ENCODE data around the gene EPB42. TPM values are rescaled to one million over a fixed set of nuclear protein-coding genes. Genes with fewer than 3 reads are reported as not detected.
A peak's percentile ranks its signal among the peaks of the same experiment; 100 is the strongest.

The EPB42 gene
- total and polyA plus RNA-seq, 2 donors (not counting 1 experiment from before 2014, with no cell fraction given), result not detected

GRCh38 chr15:43206054-43206453 lies 14.8 kb downstream of the EPB42 start:
- Histone ChIP-seq H3K4me2 (replicated peaks; ENCODE audit: low read depth, low read length, poor library complexity, severe bottlenecking) (no peak overlapping the region), H3K9ac (ENCODE audit: low read length) (no peak overlapping the region), H3K4me1 (ENCODE audit: control insufficient read depth in 2 of 2, insufficient read depth in 2 of 2, low read length in 2 of 2) (no peaks in the 10 kb centered on the region), H3K79me2 (ENCODE audit: control insufficient read depth, insufficient read depth, low read length) (no peaks in the 10 kb centered on the region), H2AFZ (ENCODE audit: insufficient read depth, low read depth, low read length, poor library complexity, severe bottlenecking) (no peak overlapping the region), H3K27me3 (replicated peaks in 1 of 4; ENCODE audit: control extremely low read depth in 1 of 4, control insufficient read depth in 3 of 4, insufficient read depth in 4 of 4, low read length in 3 of 4) (peaks cover 0 to 11% (median 2%) of the 10 kb centered on the region in 4 experiments), H3K27ac (ENCODE audit: low read length in 2 of 2) (no peak overlapping the region), H3K36me3 (replicated peaks in 1 of 2; ENCODE audit: control extremely low read depth in 1 of 2, control insufficient read depth in 1 of 2, extremely low read depth in 1 of 2, insufficient read depth in 2 of 2, low read length in 1 of 2) (no peaks in the 10 kb centered on the region), H3K9me3 (ENCODE audit: control extremely low read depth in 1 of 3, control insufficient read depth in 2 of 3, insufficient read depth in 1 of 3, low read length in 2 of 3) (no peaks in the 10 kb centered on the region), H4K20me1 (ENCODE audit: control insufficient read depth, insufficient read depth, low read length, poor library complexity, severe bottlenecking) (no peaks in the 10 kb centered on the region), H3K4me3 (ENCODE audit: control extremely low read depth in 1 of 5, extremely low read depth in 1 of 5, insufficient read depth in 1 of 5, low read depth in 2 of 5, low read length in 4 of 5) (no peak overlapping the region)
- Mint-ChIP-seq H3K27ac (no peak overlapping the region), H3K4me1 (peaks cover 5% of the 10 kb centered on the region), H3K4me3 (no peak overlapping the region), H3K27me3 (peaks cover 23% of the 10 kb centered on the region), H3K9me3 (ENCODE audit: insufficient read depth) (no peaks in the 10 kb centered on the region)
- no peak for DNase-seq
- POLR2A ChIA-PET, result no interaction called here
- no peak for ATAC-seq (ENCODE audit: low read depth)
- TF ChIP-seq EZH2 (IDR thresholded peaks at IDR 0.05; ENCODE audit: borderline replicate concordance, insufficient read depth, low read depth, low read length, poor library complexity, severe bottlenecking), result no peak
- TF ChIP-seq, protein P1, sequence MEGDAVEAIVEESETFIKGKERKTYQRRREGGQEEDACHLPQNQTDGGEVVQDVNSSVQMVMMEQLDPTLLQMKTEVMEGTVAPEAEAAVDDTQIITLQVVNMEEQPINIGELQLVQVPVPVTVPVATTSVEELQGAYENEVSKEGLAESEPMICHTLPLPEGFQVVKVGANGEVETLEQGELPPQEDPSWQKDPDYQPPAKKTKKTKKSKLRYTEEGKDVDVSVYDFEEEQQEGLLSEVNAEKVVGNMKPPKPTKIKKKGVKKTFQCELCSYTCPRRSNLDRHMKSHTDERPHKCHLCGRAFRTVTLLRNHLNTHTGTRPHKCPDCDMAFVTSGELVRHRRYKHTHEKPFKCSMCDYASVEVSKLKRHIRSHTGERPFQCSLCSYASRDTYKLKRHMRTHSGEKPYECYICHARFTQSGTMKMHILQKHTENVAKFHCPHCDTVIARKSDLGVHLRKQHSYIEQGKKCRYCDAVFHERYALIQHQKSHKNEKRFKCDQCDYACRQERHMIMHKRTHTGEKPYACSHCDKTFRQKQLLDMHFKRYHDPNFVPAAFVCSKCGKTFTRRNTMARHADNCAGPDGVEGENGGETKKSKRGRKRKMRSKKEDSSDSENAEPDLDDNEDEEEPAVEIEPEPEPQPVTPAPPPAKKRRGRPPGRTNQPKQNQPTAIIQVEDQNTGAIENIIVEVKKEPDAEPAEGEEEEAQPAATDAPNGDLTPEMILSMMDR (IDR thresholded peaks at IDR 0.05), result no peak
- CTCF ChIA-PET, result no interaction called here
- WGBS (ENCODE audit: insufficient coverage), result 89% methylated on average over 4 of the region's 5 CpGs
- intact Hi-C loops (cut with micrococcal nuclease), result no loop called here

DNA sequence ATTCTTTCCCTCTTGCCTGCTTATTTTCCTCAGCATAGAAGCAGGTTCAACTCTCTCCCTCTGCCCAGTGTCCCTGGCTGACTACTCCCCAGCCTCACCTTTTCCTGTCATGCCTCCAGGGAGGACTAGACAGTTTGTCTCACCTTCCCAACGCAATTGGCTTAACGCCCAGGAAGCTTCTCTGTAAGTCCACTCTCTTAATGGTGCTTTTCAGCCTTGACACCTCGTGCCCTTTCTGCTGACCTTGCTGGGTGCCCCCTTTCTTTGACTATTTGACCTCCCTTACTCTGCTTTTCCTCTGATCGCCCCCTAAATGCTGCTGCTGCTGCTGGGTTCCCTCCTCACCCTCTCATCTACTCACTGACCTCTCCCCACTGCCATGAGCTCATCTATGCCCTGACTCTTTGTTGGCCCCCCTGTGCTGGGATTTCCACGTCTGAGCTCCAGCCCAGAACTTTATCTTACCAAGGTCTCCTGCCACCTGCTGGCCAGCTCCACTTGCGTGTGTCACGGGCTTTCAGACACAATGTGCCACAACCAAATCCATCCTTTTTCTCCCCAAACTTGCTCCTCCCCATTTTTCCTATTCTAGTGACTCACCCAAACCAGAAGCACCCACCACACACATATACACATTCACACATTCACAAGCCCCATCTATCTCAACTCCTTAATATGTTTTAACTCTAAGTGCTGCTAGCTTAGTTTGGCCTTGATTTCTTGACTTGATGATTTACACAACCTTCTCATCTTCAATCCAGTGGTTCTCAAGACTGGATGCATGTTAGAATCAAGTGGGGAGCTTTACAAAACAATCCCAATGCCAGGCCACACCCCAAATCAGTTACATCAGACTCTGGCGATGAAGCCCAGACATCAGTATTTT lies 16.6 kb downstream of the EPB42 start:
- H3K9me3 Mint-ChIP-seq (ENCODE audit: insufficient read depth), result no peaks in the 10 kb centered on the region
- Histone ChIP-seq H3K27me3 (replicated peaks in 1 of 4; ENCODE audit: control extremely low read depth in 1 of 4, control insufficient read depth in 3 of 4, insufficient read depth in 4 of 4, low read length in 3 of 4) (peaks cover 0 to 4% (median 1%) of the 10 kb centered on the region in 4 experiments), H3K36me3 (replicated peaks in 1 of 2; ENCODE audit: control extremely low read depth in 1 of 2, control insufficient read depth in 1 of 2, extremely low read depth in 1 of 2, insufficient read depth in 2 of 2, low read length in 1 of 2) (no peaks in the 10 kb centered on the region), H3K27ac (ENCODE audit: low read length in 2 of 2) (no peak overlapping the region), H3K4me3 (ENCODE audit: control extremely low read depth in 1 of 5, extremely low read depth in 1 of 5, insufficient read depth in 1 of 5, low read depth in 2 of 5, low read length in 4 of 5) (no peak overlapping the region), H4K20me1 (ENCODE audit: control insufficient read depth, insufficient read depth, low read length, poor library complexity, severe bottlenecking) (no peaks in the 10 kb centered on the region), H3K9ac (ENCODE audit: low read length) (no peak overlapping the region), H3K9me3 (ENCODE audit: control extremely low read depth in 1 of 3, control insufficient read depth in 2 of 3, insufficient read depth in 1 of 3, low read length in 2 of 3) (no peaks in the 10 kb centered on the region), H3K4me2 (replicated peaks; ENCODE audit: low read depth, low read length, poor library complexity, severe bottlenecking) (no peak overlapping the region), H3K4me1 (ENCODE audit: control insufficient read depth in 2 of 2, insufficient read depth in 2 of 2, low read length in 2 of 2) (no peaks in the 10 kb centered on the region), H3K79me2 (ENCODE audit: control insufficient read depth, insufficient read depth, low read length) (no peaks in the 10 kb centered on the region), H2AFZ (ENCODE audit: insufficient read depth, low read depth, low read length, poor library complexity, severe bottlenecking) (no peak overlapping the region)
- peaks cover 6% of the 10 kb centered on the region for H3K4me1 Mint-ChIP-seq
- intact Hi-C loops (cut with micrococcal nuclease), result loop anchor here (2.0 kb wide), 1 partner anchor 17 kb away; no protein-coding TSS in a partner anchor
- 49% methylated on average over 8 of the region's 8 CpGs for WGBS (ENCODE audit: insufficient coverage)
- no peak overlapping the region for H3K27ac Mint-ChIP-seq
- DNase-seq (peak; percentile 55), ATAC-seq (ENCODE audit: low read depth) (peak; percentile 64)
- no peak for TF ChIP-seq EZH2 (IDR thresholded peaks at IDR 0.05; ENCODE audit: borderline replicate concordance, insufficient read depth, low read depth, low read length, poor library complexity, severe bottlenecking)
- TF ChIP-seq, protein P1 (IDR thresholded peaks at IDR 0.05), result peak; percentile 68
- POLR2A ChIA-PET, result no interaction called here
- no peak overlapping the region for H3K4me3 Mint-ChIP-seq
- CTCF ChIA-PET, result interaction anchor here (0.6 to 2.7 kb wide), 22 partner anchors 9 to 874 kb away, joined by 3 to 19 read pairs (median 4); partner anchors contain the start of gene UBR1
- peaks cover 16% of the 10 kb centered on the region for H3K27me3 Mint-ChIP-seq
